NCI-H1436 treated with DMSO at 0.1 percent for 48 hours (cell line): ENCODE measurements around the gene NUDT12.

Experiments
- DNase-seq: peaks from one replicate; lab custom pipeline; 2025; lab: John Stamatoyannopoulos, UW

Gene NUDT12

DNA sequence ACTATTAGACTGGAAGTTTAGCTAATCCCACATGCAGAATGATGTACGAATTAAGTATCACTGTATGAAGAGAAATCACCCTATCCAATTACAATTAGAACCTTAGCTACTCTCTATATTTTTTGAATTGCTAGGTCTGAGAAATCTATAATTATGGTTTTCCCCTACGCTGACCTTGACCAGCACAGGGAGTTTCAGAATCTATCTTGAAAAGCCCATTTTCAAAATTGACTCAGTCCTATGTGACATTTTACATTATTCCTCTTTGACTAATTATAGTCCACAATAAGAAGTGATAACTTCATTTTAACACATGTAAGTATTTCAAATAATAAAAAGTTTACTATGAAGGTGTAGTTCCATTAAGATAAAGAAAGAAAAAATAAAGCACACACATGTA lies 21.5 kb downstream of the NUDT12 start:
- DNase-seq, result no peak

DNA sequence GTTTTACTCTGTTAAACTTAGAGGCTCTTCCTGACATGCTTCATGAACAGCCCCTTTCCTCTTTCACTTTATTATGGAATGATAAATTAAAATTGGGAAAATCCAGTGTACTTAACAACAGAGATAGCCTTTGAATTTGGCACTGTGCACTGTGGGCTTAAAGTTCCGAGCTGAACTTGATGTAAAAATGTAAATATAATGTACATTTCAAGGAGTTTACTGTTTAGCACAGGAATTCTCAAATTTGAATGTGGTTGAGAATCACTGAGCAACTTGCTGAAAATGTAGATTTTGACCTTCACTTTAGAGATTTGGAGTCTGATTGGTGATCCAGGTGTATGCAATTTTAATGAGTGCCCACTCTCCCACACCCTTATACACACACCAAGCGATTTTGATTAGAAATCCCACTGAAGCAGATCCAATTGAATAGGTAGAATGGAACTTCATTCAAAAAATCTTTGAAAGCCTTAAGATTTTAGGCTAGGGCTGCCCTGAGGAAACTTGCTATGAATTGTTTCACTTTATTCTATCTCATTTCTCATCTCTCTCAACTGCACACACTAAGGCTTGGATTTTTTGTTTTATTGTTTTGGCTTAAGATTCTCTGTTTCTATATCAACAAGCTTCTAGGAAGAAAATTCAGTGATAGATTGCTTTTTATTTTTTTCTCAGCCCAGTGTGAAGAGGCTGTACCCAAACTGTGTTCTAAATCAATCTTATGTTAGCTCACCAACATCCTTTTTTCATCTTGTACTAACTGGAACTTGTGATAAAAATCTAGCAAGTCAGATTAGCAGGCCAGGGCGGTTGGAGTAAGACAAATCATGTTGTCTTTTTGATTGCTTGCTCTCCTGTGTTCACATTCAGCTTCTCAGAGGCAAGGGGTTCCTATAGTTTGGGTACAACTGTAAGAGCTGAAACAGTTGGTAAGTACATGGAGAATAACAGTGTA lies 22.9 kb downstream of the NUDT12 start:
- DNase-seq, result no peak

DNA sequence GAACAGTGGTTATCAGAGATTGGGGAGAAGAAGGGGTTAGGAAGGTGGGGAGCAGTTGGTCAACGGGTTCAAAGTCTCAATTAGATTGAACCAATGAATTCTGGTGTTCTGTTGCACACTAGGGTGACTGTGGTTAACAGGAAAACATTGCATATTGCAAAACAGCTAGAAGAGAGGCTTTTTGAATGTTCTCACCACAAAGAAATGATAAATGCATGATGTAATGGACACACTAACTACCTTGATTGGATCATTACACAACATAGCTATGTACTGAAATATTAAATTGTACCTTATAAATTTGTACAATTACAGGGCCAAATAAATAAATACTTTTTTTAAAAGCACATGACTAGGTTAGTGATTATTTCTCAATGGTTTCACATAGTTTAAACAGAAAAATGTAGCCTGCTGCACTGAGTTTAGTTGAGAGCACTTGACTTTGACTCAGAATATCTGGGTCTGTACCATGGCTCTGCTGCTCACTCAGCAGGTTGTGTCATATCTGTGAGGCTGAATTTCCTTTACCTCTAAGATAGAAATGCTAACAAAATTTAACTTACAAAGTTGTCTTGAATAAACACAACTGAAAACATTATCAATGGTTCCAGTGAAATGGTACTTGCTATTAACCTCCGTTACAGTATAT lies 30.4 kb downstream of the NUDT12 start:
- no peak for DNase-seq

DNA sequence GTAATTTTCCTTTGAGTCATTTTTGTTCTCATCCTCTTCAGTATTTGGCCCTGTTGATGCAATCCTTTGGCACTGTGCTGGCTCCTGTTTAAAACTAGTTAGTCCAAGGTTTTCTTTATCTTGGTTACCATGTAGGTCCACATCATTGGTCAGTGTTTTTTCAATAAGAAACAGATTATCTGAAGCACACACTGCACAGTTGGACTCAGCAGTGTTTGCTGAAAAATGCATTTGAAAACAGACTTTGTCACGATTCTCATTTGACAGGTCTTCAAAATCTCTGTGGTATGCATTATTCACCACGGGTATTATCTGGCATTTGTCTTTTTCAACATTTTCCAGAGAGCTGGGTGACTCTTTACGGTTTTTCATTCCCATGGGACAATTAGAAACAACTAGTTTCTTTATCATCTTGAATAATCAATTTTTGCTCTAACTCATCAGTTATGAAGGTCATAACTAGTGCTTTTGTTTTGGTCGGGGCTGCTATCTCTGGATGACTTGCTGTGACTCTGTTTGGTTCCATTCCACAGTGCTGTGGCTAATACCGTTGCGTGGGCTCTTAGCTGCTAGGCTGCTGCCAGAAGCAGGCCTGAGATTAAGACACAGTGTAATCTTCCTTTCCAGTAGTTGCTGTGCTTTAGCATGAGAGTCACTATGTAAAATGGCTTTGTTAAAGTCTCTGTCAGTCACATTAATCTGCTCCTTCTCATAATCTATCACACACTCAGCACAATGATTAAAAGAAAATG lies 36.2 kb downstream of the NUDT12 start:
- no peak for DNase-seq

DNA sequence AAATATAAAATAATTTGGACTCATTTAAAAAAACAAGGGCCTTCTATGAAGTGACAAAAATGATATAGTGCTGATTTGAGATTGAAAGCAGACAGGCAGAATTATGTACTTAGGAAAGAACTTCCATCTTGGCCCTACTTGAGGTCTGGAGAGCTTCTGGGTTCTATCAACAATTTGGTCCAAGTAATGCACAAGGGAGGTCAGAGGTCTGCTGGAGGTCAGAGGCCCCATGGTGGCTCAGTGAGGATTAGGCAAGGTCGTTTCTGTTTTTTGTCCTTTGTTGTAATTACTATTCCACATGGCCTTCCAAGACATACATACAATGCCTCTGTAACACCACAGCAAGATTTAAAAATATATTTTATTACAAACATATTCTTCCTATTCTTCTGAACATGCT lies 37.2 kb downstream of the NUDT12 start:
- no peak for DNase-seq

DNA sequence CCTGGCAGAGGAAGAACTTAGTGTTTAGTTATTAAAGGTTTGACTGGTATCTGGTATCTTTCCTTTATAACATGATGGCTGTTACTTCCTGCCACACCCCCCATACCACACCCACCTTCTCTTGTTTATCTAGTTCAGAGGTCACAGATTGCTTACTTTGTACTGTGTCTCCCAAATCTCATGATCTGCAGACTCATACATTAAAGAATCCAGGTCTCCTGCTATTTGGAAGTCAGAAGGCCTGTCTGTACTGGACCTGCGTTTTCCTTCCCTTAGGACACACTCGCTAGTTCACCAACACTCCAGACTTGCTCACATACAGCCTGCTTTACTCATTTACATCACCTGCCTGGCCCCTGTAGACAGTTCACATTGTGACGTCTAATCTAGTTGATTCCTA lies 39.3 kb downstream of the NUDT12 start:
- DNase-seq, result no peak

DNA sequence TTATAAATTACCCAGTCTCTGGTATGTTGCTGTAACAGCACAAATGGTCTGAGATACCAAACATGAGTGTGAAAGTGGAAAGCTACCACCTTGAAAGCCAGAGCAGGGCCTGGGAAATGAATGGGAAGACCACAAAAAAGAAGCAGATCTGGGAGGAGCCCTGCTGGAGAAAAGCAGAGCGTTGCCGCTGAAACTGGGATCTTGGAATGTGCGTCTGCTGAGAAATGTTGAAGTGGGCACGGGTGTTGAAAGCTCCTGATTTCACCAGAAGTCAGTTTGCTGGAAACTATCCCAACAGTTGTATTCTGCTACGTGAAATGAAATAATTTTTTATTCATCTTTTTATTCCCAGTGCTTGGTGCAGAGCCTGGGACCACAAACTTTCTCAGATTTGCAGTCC lies 40.0 kb downstream of the NUDT12 start:
- DNase-seq, result no peak

DNA sequence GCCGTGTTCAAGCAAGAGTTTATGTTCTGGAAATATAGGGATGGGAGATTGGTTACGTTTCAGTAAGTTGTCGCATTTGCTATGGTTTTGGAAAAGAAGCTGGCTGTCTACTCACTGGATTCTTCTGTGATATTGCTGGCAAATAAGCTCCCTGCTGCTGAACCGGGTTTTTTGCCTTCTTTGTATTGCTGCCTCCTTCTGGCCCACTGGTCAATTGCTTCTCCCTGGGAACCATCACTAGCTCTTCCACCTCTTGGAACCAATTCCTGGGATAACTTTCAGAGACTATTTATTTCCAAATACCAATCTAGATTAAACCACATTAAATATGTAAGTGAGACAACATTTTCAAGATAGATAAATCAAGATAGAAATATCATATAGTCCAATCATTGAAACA lies 43.0 kb downstream of the NUDT12 start:
- DNase-seq, result no peak

DNA sequence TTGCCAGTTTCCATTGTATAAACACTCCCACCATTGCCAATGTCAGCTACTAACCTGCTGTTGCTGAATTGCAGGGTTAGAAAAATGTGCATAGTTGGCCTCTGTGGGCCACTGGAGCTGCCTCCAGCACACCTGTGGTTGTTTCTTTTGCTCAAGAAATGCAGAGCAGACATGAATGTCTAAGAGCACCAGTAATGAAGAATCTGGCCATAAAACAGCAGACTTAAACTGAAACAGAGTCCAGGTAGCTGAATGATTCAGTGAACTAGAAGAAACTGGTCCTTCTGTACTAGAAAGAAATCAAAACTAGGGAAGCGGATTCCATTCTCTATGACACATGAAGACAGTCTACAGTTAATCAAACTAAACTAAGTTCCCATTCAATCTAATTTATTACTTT lies 48.2 kb downstream of the NUDT12 start:
- DNase-seq, result no peak

DNA sequence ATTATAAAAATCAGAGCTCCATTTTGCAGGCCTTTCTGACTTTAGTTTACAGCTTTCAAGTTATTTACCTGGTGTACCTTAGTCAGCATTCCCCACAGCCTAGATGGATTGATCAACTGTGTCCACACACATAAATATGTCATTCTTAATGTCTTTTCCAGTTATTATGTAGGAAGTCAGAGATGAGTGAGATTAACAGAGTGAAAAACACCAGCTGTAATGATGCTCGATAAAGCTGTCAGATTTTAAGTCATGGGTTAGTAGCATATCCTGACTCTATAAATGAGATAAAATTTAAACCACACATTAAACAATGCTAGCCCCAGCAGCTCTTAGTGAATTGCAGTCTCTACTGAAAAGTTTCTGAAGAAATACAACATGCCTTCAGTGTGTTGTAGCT lies 48.9 kb downstream of the NUDT12 start:
- DNase-seq, result no peak

DNA sequence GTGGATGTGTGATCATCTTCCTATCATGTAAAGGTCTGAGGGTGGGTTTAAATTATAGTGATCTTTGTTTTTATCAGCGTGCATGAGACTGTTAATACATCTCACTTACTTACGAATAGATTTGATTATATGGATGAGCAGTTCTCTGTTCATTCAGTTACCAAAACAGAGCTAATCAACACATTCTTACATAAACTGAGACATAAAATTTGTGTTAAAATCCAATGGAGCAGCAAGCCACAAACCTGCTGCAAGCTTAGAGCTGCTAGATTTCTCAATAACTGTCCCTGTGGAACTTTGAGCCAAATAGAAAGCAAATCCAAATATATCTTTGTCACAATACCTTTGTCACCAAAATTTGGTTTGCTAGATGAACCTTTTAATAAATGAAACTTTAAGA lies 50.1 kb downstream of the NUDT12 start:
- DNase-seq, result no peak

DNA sequence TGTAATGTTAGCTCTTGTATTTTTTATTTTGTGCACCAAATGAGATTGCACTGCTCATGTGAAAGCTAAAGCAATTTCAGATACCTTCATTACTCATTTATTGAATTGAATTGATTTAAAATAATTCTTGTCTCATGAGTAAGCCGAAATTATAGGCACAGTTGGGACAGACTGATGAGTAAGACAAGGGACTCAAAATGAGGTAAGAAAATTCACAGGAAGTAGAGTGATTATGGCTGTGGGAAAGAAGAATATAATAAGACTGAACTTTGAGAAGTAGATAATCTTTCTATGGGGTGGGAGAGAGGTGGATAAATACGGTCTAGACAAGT lies 51.1 kb downstream of the NUDT12 start:
- DNase-seq, result no peak

DNA sequence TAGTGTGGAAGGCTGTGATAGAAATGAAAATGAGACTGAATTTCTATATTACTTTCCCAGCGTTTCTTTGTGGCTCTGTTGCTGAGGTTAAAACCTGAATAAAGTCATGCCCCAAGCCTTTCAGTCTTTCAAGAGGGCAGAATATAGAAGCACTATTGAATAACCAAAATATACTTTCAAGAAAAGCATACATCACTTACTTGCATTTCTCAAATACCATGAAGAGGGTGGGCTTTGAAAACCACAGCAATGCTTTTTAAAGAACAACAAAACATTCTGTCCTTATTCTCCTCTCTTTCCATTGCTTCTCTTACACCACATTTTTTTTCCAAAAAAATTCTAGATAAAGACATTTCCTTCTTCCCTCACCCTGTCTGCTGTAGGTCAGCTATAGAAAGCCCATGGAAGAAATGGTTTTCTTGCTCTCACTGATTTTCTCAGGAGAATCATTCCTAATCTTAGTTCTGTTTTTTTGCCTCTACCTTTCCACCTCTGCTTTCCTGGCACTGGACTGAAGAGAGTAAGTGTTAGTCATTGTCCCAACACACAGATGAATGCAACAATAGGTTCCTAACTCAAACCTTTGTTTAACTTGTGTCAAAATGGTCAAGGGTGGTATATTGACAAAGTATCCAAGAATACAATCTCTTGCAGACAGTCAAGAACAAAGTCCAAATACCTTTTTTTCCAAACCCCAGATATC lies 51.6 kb downstream of the NUDT12 start:
- DNase-seq, result no peak

DNA sequence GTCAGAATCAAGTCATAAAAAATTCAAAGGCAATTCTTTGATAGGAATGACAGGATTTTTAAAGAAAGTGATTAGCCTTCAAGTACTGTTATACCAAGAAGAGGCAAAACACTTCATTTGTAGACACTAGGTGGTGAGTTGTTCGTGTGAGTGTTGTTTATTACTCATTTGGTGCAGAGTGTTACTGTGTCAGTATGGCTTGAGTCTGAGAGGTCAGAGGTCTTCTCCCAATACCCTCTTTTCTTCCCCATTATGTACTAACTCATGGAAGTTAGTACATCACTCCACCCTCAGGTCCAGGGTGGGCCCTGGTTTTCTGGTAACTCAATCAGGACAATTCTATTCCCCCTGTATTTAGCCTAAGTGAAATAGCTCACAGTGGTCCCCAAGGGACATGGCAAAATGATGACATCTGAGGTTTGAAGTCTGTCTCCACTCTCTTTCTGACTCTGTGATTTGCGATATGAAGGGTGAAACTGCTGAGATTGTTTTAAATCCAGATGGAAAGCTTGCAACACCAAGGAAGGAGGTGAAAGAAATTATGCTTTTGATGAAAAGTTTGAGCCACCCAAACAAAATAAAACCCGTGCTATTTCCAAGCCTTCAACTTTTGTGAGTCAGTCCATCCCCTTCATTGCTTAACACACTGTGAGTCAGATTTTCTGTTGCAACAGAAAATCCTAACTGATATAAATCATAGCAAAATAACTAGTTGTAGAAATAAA lies 56.8 kb downstream of the NUDT12 start:
- DNase-seq, result no peak

DNA sequence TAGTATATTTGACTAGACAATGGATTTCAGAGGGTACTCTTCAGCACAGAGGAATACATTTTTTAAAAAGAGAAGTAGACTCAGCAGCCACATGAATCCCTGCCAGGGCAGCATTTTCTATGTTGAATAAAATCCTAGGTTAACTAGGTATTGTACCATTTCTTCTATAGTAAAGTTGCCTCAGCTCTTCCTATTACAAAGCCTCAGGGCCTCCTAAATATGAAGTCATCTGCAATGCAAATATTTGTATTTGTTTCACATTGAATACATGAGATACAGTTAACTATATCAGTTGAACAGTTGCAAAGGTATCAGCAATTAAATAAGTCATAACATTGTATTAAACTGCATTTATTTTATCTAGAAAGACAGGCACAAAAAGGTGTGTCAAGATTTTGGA lies 59.5 kb downstream of the NUDT12 start:
- no peak for DNase-seq

DNA sequence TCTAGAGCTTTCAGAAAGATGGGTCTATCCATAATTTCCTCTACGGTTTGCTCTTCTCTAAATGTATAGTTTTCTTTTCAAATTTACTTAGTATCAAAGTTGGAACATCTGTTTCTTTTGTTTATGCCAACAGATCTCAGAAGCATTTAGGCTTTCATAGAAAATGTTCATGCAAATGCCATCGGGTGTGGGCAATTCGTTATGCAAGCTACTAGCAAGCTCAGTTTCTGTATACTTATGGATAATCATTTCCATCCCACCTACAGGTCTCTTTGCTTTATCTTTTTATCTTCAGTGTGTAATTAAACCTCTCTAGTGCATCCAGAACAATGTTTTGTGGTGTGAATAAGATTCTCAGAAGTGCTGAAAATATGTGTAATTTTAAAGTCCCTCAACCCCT lies 59.9 kb downstream of the NUDT12 start:
- no peak for DNase-seq
